Activated CD8-positive, alpha-beta memory T cell treated with anti-CD3 and anti-CD28 coated beads for 4 hours (primary cell): Measurements from ENCODE around the gene GUCA2A.

Experiments
- DNase-seq, 2 donors: peaks; one replicate each; pipeline ENCODE4 v3.0.0-alpha.2; 2020; ENCODE audit warnings: low read depth in 2 of 2

Gene GUCA2A

DNA sequence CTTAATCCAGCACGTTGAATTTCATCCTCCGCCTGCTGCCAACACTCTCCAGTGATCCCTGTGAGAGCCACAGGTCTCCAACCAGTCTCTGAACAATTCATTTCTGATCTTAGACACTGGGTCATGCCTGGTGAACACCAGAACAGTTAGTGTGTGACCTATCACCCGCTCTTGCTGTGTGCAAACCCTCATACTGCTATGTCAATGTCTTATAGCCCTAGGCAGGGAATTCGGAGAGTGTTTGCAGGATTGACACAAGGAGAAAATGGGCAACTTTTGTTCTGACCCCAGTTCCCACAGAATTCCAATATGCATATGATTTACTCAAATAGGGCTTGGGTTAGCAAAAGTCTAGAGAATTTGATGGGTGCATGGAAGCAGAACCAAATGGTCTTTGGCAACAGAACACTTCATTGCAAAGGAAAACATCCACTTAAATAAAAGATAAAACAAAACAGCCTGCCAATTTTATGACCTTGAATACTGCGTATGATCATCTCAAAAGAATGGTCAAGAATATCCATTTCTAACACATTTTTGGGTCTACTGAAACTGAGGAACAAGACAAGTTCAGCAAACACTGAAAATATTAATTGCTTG is 34.4 kb downstream of the GUCA2A start:
- DNase-seq = no peak

DNA sequence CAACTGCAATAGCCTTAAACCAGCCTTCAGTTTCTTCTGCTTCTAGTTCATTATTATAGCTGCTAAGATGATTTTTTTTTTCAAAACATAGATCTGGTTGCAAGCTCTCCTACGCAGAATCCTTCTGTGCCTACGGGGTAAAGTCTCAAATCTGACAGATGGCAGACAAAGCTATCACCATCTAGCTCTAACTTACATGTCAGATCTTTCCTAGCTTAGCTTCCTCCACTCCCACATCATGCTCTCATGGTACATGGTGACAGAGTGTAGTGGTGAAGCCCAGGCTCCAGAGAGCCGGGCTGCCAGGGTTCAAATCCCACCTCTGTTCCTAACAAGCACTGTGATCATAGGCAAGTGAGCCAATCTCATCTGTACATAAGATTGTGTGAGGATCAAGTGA is 35.6 kb downstream of the GUCA2A start:
- no peak for DNase-seq

DNA sequence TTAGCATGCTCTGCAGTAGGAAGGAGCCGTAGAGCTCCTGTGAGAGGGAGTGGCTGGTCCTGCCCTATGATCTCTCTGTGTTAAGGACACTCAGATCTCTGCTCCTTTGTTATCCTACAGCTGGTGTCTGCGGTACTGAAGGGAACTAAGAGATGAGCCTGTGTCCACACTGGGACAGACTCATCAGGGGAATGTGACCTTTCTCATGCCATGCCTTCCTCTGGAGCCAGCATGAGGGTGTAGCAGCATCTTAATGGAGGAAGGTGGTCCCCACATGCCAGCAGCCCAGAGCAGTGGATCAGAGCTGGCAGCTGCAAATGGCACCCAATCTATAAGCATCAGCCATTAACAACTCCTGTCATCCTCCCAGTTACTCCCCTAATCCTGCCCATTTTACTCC is 36.0 kb downstream of the GUCA2A start:
- DNase-seq = no peak

DNA sequence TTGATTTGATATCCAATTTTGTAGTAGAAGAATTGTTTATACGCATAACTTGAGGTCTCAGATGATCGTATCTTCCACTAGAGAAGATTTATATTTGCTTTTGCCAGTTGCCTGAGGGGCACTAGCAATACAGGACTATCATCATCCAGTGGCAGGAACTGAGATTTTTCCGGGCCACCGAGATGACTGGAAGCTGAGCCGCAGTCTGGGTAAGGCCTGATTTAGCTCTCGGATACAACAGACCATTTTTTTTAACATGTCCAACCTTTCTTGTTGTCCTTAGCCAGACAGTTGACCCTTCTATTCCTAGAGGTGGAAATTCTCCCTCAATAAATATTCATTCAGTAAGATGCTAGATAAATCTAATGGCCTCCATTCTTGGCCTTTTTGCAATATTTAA is 36.8 kb downstream of the GUCA2A start:
- DNase-seq = no peak

DNA sequence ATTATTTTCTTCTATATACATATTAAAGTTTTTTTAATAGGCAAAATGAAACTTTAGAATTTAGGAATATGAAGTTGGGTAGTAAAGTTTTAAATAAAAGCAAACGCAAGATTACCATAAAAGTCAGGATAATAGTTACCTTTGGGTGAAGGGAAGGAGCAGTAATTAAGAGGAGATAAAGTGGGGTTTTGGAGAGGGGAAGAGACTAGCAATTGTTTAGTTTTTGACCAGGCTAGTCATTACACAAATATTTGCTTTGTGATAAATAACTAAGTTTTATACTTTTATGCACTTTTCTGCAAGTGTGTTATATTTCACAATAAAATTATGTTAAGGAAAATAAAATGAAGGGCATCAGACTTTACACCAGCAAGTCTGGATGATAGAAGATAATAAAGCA is 39.0 kb downstream of the GUCA2A start:
- no peak for DNase-seq

DNA sequence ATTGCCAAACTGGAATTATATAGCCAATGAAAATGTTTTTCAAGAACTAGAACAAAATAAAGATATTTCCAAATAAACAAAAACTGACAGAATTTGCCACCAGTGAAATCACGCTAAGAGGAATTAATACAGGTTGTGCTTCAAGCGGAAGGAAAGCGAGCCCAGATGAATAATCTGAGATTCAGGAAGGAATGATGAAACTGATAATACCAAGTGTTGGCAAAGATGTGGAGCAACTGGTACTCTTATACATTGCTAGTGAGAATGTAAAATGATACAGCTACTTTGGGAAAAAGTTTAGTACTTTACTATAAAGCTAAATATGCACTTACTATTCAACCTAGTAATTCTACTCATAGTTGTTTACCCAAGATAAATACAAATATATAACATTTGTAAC is 42.1 kb downstream of the GUCA2A start:
- no peak for DNase-seq

DNA sequence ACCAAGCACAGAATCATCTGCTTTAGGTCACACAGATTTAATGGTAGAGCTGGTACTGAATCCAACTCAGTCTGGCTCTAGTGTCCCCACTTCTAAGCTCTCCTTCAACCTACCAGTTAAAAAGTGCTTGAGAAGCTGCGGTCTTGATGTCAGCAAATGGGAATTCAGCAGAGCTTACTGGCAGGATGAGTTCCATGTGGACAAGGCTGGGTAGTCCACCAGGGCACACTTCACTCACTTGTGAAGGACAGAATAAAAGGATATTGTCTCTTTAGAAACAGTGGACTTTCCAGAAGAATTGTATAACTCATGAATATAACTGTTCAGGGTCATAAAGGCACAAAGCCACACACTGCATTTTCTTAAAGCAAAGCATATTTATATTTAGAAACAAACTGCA is 46.4 kb downstream of the GUCA2A start:
- DNase-seq = no peak

DNA sequence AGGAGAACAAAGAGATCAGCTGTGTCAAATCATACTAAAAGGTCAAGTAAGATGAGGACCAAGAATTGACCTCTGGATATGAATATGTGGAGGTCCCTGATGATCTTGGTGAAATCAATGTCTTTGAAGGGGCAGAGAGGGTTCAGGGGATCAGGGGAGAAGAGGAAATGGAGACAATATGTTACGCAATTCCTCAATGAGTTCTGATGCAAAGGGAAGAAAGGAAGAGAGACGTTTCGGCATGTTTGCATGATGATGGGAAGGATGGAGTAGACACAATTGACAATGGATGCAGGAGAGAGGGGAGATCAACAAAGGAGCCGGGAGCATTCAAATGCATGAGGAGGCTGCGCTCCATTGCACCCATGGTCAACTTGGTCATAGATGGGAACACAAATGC is 47.3 kb downstream of the GUCA2A start:
- DNase-seq = no peak

DNA sequence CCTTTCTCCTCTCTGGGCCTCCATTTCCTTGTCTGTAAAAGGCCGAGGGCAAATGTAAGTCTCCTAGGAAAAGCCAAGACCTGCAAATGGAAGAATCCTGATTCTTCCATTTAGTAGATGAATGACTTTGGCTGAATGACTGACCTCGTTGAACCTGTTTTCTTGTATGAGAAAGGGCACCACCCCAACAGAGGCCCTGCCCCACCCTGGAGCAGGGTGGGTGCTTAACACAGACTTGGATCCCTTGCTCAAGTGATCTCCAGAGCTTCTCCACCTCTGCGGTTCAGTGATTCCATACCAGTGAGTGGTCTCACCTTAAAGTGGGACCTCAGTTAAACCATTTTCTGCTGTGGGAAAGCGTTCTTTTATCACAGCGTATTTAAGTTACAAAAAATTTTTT is 50.3 kb downstream of the GUCA2A start:
- no peak for DNase-seq
